Right ventricle myocardium inferior (tissue), 1 donor: Measurements from ENCODE around the gene HSF2BP. TPM values are rescaled to one million over a fixed set of nuclear protein-coding genes. Genes with fewer than 3 reads are reported as not detected.
A peak's percentile ranks its signal among the peaks of the same experiment; 100 is the strongest.
"Not testable (repeated sequence)": the region's sequence is repeated elsewhere in the genome, so short reads cannot be mapped to it uniquely, and the experiment has no call there.

Source experiments
- ATAC-seq: fragments of 200-7000 bp; cut with Tn5 transposase; one replicate; pipeline ENCODE4 v1.9.1; 2020; ENCODE audit warnings: mild to moderate bottlenecking, moderate library complexity
- DNase-seq: peaks from one replicate; pipeline ENCODE4 v3.0.0; 2021; ENCODE audit errors: missing footprints
- intact Hi-C: fragments of 100-400 bp; cut with DNase I; formaldehyde crosslinking; loops from one replicate; pipeline ENCODE4 v1.11.0; 2022
- total RNA-seq: library from RNA; stranded (reverse); fragmentation: NEBNext Ultra II Directional; extraction: Animal tissue kit (Norgen Biotek cat#: 25700); gene quantifications from one replicate; pipeline ENCODE4 v1.2.1, GENCODE V29; 2021
- donor health status: DM: no; HTN: yes; CAD: no; lungs with severe emphysema.

The HSF2BP gene
- total RNA-seq, 1 donor from 2014 or later = not detected

DNA sequence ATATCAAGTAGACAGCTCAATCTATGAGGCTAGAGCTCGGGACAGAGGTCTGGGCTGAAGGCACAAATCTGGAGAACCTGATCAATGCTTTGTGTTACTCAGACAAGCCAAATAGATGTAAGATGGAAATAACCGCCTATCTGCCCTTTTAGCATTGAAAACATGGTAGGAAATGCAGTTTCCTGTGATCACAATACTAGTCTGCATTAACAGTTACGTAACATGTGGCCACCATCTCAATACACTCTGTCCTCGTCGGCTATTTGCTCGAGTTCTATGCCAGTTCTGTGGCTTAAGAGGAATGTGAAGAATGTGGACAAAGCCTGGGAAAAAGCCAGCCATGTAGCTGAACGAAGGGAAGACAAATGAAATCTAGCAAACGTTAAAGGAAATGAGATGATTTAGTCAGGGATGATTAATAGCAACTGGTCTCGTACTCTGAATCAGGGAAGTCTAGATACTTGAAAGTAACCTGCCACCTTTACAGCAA is 73.3 kb downstream of the HSF2BP start:
- intact Hi-C loops = no loop called here
- ATAC-seq (peak; percentile 95), DNase-seq (no peak)

DNA sequence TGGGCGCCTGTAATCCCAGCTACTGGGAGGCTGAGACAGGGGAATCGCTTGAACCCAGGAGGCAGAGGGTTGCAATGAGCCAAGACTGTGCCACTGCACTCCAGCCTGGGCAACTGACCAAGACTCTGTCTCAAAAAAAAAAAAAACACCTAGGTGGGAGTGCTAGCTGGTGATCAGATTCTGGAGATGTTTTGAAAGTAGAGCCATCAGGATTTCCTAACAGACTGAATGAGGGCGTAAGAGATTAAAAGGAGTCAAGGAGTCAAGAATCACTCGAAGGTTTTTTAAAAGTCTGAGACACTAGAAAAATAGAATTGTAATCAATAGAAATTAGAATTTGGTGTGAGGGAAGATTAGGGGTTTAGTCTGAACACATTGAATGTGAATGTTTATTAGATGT is 73.8 kb downstream of the HSF2BP start:
- ATAC-seq (no peak), DNase-seq (no peak)
- intact Hi-C loops = no loop called here

DNA sequence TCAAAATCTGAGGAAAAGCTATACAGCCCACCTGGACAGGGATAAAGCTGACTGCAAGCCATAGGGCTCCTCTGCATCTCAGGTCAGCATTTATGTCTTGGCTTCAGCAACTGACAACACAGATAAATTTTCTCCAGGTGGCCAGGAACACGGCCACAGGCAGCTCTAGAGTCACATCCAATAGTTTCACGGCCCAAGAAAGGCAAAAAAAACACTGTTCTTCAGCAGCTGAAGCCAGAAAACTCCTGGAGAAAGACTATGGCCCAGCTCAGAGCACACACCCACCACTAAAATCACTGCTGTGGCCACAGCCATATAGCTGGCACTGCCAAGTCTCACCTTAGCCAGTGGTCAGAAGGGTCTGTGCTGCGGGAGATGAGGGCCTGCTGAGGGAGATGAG is 77.8 kb downstream of the HSF2BP start:
- intact Hi-C loops = no loop called here

DNA sequence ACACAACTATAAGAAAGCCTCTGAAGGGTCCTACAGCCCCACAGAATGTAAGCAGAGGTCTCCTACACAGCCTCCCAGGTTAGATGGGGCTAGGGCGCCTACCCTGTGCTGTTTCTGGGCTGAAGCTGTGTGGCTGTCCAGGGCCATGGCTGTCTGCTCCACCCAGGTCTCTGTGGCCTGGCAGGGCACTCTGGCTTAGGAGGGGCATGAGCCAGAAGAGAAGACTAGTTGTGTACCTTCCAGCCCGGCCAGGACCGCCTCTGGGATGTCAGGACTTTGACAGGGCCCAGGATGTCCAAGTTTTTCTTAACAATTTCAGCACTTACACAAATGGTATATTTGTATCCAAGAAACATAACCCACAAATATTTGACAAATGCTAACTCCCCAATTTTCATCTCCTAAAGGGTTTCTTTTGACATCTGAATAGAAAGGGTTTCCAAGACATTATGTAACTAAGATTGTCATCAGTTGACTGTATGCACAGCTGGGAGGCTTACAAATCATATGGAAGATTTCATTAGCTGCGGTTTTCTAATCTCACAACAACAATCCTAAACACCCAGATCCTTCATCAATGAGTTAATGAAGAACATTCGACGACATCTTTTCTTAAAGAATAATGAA is 80.5 kb downstream of the HSF2BP start:
- peak; percentile 52 for ATAC-seq
- intact Hi-C loops = no loop called here
- no peak for DNase-seq

More for the DNA sequence above, 77.8 kb downstream of the HSF2BP start:
- ATAC-seq = no peak
- no peak for DNase-seq

DNA sequence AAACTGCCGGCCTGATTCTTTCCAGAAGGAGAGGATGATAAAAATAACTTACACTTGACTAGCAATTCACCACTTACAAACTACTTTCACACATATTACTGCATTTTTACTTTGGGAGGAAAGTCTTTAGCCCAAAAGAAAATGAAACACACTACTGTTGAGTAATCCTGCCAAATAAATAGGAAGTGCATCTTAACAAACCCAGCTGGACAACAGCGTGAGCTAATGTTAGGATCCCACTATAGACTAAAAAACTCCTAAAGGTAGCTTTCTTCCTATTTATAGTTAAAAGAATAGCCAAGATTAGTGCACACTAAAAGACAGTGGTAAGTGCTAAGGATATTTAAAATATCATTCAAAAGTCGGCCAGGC is 83.8 kb downstream of the HSF2BP start:
- no peak for DNase-seq
- no peak for ATAC-seq
- intact Hi-C loops = no loop called here

DNA sequence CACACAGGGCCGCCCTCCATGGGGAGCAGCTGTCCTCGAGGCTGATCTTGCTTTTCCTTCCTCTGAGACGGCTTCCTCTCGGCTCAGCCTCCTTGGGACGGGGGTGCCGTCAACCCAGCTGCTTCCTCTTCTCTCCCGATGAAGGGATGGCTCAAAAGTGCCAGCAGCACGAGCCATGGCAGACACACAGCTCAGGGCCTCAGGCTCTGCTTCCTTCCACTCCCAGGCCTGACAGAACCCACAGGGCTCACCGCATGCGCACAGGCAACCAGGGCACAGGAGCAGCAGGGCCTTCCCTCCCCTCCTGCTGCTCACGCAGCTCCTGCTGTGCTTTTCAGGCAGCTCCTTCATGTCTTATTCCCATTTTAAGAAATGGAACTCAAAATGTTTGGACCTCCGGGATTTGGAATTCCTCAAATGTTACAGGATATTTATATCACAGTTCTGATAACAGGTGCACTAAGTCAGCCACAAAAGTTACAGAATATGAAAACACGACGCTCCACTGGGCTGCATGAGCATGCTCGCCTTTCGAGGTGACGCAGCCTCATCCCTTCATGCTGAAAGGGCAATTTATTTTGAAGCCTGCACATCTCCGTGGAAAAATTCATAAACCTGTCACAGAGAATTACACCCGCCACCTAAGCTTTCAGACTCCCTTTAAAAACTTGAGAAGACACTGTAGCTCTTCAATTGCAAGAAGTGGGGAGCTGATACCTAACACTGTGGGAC is 84.4 kb downstream of the HSF2BP start:
- intact Hi-C loops = no loop called here
- DNase-seq (peak; percentile 67), ATAC-seq (peak; percentile 68)

DNA sequence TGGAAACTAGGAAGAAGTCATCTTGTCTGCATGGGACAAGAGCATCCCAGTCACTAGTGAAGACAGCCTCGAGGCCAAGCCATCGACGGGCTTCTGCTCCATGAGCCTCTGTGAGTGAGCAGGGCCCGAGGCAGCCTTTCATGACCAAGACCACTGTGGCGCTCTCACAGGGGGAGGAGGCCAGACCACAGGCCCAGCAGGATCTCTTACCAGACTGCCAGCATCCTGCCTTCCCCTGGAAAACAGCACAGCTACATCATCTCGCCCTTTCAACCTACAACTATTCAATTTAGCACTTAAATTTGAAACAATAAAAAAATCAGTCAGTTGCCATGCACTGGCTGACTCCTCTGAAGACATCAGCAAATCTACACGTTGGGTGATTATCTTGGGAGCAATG is 85.4 kb downstream of the HSF2BP start:
- intact Hi-C loops = no loop called here

DNA sequence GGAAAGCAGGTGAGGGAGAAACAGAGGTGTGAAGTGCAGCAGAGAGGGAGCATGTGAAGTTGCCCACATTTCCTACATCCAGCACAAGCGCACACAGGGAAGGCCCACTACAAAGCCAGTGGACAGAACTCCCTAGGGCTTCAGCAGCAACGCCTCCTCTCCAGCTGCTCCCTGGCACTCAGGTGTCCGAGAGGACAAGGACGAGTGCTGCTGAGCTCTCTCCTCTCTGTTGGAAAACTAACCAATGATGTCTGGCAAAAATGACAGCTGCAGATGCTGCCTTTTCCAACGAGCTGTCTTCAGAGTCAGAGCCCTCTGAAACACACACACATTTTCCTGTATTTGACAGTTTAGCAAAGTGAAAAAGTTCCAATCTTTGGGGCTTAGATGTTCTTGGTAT is 86.8 kb downstream of the HSF2BP start:
- intact Hi-C loops = no loop called here

More for the DNA sequence above, 85.4 kb downstream of the HSF2BP start:
- no peak for ATAC-seq
- no peak for DNase-seq

DNA sequence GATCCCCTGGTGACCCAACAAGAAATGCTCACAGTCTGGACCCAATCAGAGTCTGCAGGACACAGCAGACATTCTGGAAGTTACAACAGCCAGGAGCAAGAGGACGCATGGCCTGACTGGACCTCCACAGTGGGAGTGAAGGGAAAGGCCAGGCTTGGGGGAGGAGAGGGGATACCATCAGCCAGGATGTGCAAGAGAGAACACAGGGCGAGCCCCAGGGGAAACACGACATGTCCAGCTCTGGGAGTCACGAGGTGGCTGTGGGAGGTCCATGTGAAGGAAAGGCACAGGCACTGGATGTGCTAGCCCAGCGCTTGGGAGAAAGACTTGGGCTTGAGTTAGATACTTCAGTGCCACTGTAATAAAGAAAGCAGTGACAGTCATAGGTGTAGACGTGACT is 87.3 kb downstream of the HSF2BP start:
- intact Hi-C loops = no loop called here
- DNase-seq = no peak
- ATAC-seq = no peak

More for the DNA sequence above, 86.8 kb downstream of the HSF2BP start:
- ATAC-seq (no peak), DNase-seq (no peak)

DNA sequence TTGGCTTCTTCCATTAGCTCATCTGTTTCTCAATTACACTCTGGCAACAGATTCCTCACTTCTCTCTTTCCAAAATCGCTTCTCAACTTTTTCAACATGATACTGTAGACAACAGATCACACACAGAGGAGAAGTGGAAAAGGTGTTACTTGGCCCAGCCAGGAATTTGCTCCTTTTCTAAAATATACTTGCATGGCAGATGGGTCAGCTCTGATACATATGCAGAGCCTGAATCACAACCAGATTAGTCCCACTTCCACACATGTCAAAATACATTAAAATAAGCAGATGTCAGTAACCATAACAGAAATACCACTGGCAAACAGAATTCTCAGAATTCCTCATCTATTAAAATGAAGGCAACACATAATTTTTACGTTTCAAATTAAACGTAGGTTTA is 89.1 kb downstream of the HSF2BP start:
- intact Hi-C loops, ATAC-seq, DNase-seq: not testable (repeated sequence)

DNA sequence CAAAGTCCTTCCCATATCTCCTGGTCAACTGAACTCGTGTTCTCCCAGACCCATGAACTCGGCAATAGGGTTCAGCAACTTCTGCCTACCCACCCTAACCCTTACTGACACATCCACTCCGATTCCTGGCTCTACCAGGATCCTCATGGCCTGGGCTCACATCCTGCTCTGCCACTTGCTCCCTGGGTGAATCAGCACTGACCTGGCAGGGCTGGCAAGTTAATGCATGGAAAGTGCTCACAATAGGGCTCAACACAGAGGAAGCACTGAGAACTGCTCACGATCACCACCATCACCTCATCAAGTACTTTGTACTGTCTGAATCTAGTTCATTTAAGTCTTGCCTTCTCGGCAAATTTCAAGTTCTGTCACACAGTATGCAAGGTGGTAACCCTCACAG is 96.8 kb downstream of the HSF2BP start:
- intact Hi-C loops, DNase-seq, ATAC-seq: not testable (repeated sequence)

DNA sequence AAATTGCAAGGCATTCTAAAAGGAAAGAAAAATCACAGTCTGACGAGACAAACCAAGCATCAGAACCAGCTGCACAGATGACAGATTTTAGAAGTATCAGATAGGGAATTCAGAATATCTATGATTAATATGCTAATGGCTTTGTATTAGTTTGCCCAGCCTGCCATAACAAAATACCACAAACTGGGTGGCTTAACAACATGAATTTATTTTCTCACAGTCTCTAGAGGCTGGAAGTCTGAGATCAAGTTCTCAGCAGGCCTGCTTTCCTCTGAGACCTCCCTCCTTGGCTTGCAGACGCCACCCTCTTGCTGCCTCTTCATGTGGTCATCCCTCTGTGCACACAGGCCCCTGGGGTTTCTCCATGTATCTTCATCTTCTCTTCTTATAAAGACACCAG is 118.7 kb downstream of the HSF2BP start:
- DNase-seq, intact Hi-C loops, ATAC-seq: not testable (repeated sequence)

DNA sequence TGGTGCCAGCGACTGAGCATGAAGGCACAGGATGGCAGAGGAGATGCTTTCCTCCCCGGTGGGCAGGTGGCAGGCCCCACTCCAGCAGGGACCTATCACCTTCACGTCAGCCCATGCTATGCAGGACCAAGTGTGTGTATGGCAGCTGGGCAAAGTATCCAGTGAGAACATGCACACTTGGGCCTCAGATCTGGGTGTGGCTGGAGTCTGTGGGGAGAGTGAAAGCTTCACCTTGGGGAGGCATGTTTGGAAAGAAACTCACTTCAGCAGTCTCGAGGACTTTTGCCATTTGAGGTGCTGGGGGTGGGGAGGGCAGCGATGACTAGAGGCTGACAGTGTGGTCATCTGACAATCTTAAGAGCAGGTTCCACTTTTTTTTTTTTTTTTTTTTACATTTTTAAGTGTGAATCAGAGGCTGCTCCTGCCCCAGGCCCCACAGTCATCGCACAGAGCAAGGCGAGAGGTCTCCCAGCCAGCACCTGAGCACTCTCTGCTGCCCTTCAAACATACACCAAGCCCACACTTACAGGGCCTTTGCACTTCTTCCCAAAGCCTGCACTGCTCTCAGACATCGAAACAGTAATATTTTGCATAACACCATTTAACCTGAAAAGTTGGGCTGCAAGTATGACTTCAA is 136.7 kb downstream of the HSF2BP start:
- intact Hi-C loops, DNase-seq, ATAC-seq: not testable (repeated sequence)

DNA sequence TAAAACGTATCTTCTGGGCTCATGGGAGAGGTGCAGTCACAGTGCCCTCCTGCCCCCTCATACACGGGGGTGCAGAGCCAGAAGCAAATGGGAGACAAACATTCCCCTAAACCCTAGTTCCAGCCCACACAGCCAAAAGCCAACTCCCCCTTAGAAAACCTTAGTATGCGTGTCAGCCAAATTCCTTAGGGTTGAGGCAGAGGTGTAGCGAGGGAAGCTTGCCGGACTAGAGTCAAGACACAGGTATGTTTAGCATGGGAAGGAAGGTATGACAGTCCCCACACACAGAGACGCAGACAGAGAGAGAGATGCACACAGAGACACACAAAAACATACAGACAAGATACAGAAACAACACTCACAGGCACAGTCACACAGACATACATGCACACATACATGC is 141.6 kb downstream of the HSF2BP start:
- ATAC-seq = not testable (repeated sequence)

DNA sequence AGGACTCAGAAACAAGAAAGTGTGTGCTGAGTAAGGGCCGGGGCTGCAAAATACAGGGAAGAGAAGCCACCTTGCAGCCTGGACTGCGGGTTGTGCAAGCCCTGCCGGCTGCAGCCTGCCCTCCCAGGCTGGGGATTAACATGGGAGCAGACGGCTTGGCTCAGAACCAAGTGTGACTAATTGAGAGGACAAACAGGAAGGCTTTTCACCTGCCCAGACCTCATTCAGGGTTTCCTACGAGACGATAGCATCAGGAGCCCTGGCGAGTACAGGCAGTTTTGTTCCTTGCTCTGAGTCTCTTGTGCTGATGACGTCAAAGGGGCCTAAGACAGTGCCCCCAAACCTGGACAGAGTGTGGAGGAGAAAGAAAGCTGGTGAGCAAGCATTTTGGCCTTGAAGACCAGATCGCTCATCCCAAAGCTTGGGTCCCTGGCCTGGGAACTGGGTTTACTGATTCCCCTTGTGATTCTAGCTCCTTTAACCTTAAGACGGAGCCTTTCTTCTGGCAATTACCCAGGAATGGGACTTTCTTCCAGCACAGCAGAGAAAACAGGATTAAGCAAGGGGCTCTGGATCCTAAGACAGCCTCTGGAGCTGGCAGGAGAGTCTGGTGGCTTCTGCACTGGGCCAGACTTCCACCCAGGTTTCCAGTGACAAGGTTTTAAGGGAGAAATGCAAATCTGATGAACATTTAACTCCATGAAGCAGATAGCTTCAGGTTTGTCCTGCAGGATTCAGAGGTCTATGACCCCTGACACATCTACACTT is 142.2 kb downstream of the HSF2BP start:
- peak; percentile 88 for ATAC-seq
- DNase-seq, intact Hi-C loops: not testable (repeated sequence)

More for the DNA sequence above, 141.6 kb downstream of the HSF2BP start:
- intact Hi-C loops, DNase-seq: not testable (repeated sequence)

DNA sequence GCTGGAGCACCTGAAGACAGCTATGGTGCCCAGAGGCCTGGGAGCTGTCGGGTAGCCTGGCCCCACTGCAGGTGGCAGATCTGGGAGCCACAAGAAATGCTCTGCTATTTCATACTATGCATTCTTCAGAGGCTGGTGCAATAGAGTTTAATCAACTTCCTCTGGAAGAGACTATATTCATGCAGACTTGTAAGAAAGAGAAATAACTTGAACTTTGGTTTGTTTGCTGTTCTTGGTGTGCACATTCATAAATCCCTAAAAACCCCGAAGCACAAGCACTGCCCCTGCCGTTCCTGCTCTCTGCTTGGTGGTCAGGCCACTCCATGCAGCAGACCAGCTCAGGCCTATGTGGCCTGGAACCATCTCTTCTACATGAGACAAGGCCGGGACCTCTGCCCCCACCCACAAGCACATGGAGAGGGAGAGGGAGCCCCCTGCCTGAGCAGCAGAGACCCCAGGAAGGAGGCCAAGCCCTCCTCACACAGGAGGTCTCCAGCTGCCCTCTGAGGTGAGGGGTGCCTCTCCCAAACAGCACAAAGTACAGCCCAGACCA is 142.9 kb downstream of the HSF2BP start:
- intact Hi-C loops, ATAC-seq, DNase-seq: not testable (repeated sequence)

DNA sequence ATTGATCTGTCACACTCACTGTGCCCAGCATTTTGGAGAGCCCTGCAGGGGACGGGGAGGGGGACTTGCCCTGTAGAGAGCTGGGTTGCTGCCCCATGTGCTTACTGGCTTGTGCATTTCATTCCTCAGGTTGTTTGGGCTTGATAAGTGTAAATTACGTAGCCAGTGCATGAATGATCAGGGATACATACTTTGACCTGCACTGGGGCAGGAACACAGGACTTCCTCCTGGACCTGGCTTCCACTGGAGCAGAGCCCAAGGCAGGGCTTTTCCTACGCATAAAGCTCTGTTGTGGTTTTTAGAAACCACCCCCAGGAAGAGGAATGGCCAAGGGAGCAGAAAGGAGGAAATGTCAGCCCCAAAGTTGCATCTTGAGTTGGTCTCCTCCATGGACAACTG is 144.5 kb downstream of the HSF2BP start:
- intact Hi-C loops, DNase-seq, ATAC-seq: not testable (repeated sequence)

DNA sequence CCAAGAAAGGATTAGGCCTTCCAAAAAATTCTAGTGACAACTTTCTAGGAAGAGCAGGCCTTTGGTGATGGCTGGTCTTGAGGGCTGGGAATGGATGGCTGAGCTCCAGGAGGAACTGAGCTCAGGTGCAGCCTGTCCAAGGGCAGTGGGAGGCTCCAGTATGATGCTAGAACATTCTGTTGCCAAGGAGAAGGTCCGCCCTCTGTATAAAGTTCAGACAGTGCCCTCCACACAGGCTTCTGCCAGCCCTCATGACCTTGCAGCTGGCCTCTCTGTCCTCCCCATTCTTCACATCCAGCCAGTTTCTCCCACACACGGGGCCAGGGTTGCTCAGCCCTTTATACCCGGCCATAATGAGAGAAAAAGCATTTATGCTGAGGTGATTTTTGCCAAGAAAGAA is 146.3 kb downstream of the HSF2BP start:
- intact Hi-C loops, DNase-seq: not testable (repeated sequence)

More for the DNA sequence above, 146.3 kb downstream of the HSF2BP start:
- ATAC-seq = not testable (repeated sequence)
